Breast epithelium (tissue), 3 donors: ENCODE results near the gene PRRC1.

Source experiments
- CTCF ChIP-seq, 3 donors: fragments of 450-650 bp; IDR thresholded peaks; one replicate each; pipeline ENCODE4 v1.5.1; 2016 to 2017; ENCODE audit warnings: antibody characterized with exemption in 3 of 3, mild to moderate bottlenecking in 3 of 3, moderate library complexity in 3 of 3
- POLR2A ChIP-seq: fragments of 450-650 bp; IDR thresholded peaks from one replicate; pipeline ENCODE4 v1.6.1; 2016; ENCODE audit warnings: antibody characterized with exemption, mild to moderate bottlenecking, moderate library complexity

- TF ChIP-seq POLR2A = no peak
- TF ChIP-seq CTCF (IDR thresholded peaks at IDR 0.05) = no peak
These were observed 19.2 kb downstream of the PRRC1 start for GRCh38 chr5:127536687-127537086.
